ENCODE measurements around the gene KIF26B. TPM values are rescaled to one million over a fixed set of nuclear protein-coding genes. Genes with fewer than 3 reads are reported as not detected.
"Not testable (repeated sequence)": the region's sequence is repeated elsewhere in the genome, so short reads cannot be mapped to it uniquely, and the experiment has no call there.

The KIF26B gene
- total RNA-seq, 2 experiments from 2014 or later, result not detected

- no peaks in the 10 kb centered on the region for H3K4me1 Mint-ChIP-seq
- peaks cover 4% of the 10 kb centered on the region for H3K9me3 Mint-ChIP-seq
- H3K36me3 Mint-ChIP-seq (ENCODE audit: low read depth), result no peaks in the 10 kb centered on the region
- no peaks in the 10 kb centered on the region for H3K27me3 Mint-ChIP-seq
- H3K27ac Mint-ChIP-seq, result no peak overlapping the region
- POLR2A ChIA-PET, result no interaction called here
- DNase-seq, result no peak
- H3K4me3 Mint-ChIP-seq, result no peak overlapping the region
- CTCF ChIA-PET, result no interaction called here
Measured at GRCh38 chr1:245348626-245349025, 193.8 kb downstream of the KIF26B start.

GRCh38 chr1:245353411-245353810 lies 198.6 kb downstream of the KIF26B start:
- H3K27ac Mint-ChIP-seq, result no peak overlapping the region
- DNase-seq, result no peak
- CTCF ChIA-PET, result no interaction called here
- H3K36me3 Mint-ChIP-seq (ENCODE audit: low read depth), result no peaks in the 10 kb centered on the region
- no peaks in the 10 kb centered on the region for H3K27me3 Mint-ChIP-seq
- POLR2A ChIA-PET, result no interaction called here
- H3K9me3 Mint-ChIP-seq, result no peaks in the 10 kb centered on the region
- H3K4me3 Mint-ChIP-seq, result no peak overlapping the region
- no peaks in the 10 kb centered on the region for H3K4me1 Mint-ChIP-seq

DNA sequence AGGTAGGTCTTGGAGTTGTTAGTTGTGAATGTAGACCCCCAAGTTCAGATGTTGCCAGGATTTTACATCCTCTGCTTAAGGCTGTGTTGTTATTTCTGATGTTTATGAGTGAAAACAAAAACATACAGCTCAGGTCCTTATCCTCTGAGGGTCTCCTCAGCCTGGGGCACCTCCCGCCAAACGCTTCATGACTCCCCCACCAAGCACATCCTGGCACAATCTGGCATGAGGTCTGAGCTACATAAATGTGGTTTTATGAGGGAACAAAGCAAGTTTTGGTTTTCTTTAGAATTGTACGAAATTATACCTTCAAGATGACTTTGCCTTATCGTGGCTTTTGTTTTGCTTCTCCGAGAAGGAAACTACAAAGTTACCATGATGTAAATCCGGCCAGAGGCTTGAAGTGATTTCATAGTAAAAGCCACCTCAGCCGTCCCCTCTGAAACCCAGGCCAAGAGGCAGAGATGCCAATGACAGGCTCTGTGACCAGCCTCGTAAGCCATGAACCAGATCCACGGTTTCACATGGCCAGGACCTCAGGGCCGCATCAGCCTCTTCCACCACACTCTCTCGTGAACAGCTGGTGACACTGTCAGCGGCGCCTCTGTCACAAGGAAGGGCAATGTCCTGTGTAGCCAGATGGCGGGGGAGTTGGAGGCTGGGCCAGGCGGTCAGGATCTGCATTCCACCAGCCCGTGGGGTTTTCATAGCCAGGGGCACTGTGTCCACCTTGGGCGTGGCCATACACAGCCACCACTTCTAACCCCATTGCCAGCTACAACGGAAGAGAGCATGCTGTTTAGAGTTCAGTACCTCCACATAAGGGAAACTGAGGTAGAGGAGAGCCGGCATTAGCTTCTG lies 199.4 kb downstream of the KIF26B start:
- H3K27ac Mint-ChIP-seq, result no peak overlapping the region
- ChIA-PET POLR2A (no interaction called here), CTCF (no interaction called here)
- no peaks in the 10 kb centered on the region for H3K9me3 Mint-ChIP-seq
- no peaks in the 10 kb centered on the region for H3K27me3 Mint-ChIP-seq
- no peak overlapping the region for H3K4me3 Mint-ChIP-seq
- no peaks in the 10 kb centered on the region for H3K4me1 Mint-ChIP-seq
- no peak for DNase-seq
- H3K36me3 Mint-ChIP-seq (ENCODE audit: low read depth), result no peaks in the 10 kb centered on the region

DNA sequence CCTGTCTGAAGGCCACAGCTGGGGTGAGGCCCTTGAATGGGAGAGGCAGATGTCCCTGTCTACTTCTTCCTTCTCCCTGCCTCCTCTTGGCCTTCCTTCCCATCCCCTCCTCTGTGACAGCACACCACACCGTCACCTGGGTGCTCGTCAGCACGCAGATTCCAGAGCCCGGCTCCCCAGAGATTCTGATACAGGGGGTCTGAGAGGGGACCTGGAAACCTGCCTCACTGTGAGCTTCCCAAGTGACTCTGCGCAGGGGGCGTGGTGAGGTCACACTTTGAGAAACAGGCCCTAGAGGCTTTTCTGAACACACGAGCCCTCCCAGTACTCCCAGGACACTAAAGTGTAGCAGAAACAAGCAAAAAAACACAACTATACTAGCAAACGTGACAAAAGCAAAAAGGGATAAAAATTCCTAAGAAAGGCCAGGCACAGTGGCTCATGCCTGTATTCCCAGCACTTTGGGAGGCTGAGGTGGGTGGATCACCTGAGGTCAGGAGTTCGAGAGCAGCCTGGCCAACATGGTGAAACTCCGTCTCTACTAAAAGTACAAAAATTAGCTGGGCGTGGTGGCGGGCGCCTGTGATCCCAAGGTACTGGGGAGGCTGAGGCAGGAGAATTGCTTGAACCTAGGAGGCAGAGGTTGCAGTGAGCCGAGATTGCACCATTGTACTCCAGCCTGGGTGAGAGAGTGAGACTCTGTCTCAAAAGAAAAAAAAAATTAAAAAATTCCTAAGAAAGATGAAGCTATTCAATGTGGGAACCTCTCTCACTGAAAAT lies 201.3 kb downstream of the KIF26B start:
- POLR2A ChIA-PET; DNase-seq; H3K36me3 Mint-ChIP-seq (ENCODE audit: low read depth); CTCF ChIA-PET; H3K9me3 Mint-ChIP-seq; H3K4me3 Mint-ChIP-seq; H3K27ac Mint-ChIP-seq; H3K27me3 Mint-ChIP-seq; H3K4me1 Mint-ChIP-seq: not testable (repeated sequence)

GRCh38 chr1:245356891-245357585 lies 202.3 kb downstream of the KIF26B start:
- POLR2A ChIA-PET, result no interaction called here
- CTCF ChIA-PET, result no interaction called here
- no peaks in the 10 kb centered on the region for H3K9me3 Mint-ChIP-seq

GRCh38 chr1:245359101-245359680 lies 204.4 kb downstream of the KIF26B start:
- CTCF ChIA-PET; H3K27me3 Mint-ChIP-seq; H3K4me3 Mint-ChIP-seq; H3K9me3 Mint-ChIP-seq; POLR2A ChIA-PET; H3K4me1 Mint-ChIP-seq; H3K36me3 Mint-ChIP-seq (ENCODE audit: low read depth); DNase-seq; H3K27ac Mint-ChIP-seq: not testable (repeated sequence)

More at GRCh38 chr1:245356891-245357585, 202.3 kb downstream of the KIF26B start:
- DNase-seq, result no peak
- Mint-ChIP-seq H3K27me3 (no peaks in the 10 kb centered on the region), H3K36me3 (ENCODE audit: low read depth) (no peaks in the 10 kb centered on the region), H3K27ac (no peak overlapping the region), H3K4me3 (no peak overlapping the region), H3K4me1 (no peaks in the 10 kb centered on the region)

GRCh38 chr1:245361065-245361464 lies 206.3 kb downstream of the KIF26B start:
- ChIA-PET POLR2A (no interaction called here), CTCF (no interaction called here)
- Mint-ChIP-seq H3K27me3 (peaks cover 1% of the 10 kb centered on the region), H3K4me1 (no peaks in the 10 kb centered on the region), H3K36me3 (ENCODE audit: low read depth) (no peaks in the 10 kb centered on the region), H3K4me3 (no peak overlapping the region), H3K27ac (no peak overlapping the region), H3K9me3 (no peaks in the 10 kb centered on the region)
- no peak for DNase-seq

GRCh38 chr1:245361951-245362350 lies 207.2 kb downstream of the KIF26B start:
- H3K27ac Mint-ChIP-seq, result no peak overlapping the region
- no peaks in the 10 kb centered on the region for H3K36me3 Mint-ChIP-seq (ENCODE audit: low read depth)
- H3K9me3 Mint-ChIP-seq, result no peaks in the 10 kb centered on the region
- H3K27me3 Mint-ChIP-seq, result peaks cover 1% of the 10 kb centered on the region
- no peaks in the 10 kb centered on the region for H3K4me1 Mint-ChIP-seq
- no peak for DNase-seq
- CTCF ChIA-PET, result no interaction called here
- POLR2A ChIA-PET, result no interaction called here
- H3K4me3 Mint-ChIP-seq, result no peak overlapping the region

- Mint-ChIP-seq H3K36me3 (ENCODE audit: low read depth) (no peaks in the 10 kb centered on the region), H3K4me3 (no peak overlapping the region), H3K27ac (no peak overlapping the region), H3K27me3 (peaks cover 1% of the 10 kb centered on the region), H3K9me3 (no peaks in the 10 kb centered on the region), H3K4me1 (no peaks in the 10 kb centered on the region)
- POLR2A ChIA-PET, result no interaction called here
- CTCF ChIA-PET, result no interaction called here
- DNase-seq, result no peak
Measured at GRCh38 chr1:245363461-245364200, 208.8 kb downstream of the KIF26B start.

GRCh38 chr1:245365095-245366020 lies 210.6 kb downstream of the KIF26B start:
- Mint-ChIP-seq H3K4me3 (no peak overlapping the region), H3K36me3 (ENCODE audit: low read depth) (no peaks in the 10 kb centered on the region), H3K4me1 (no peaks in the 10 kb centered on the region), H3K27ac (no peak overlapping the region), H3K9me3 (no peaks in the 10 kb centered on the region), H3K27me3 (peaks cover 1% of the 10 kb centered on the region)
- DNase-seq, result no peak
- ChIA-PET CTCF (no interaction called here), POLR2A (no interaction called here)

DNA sequence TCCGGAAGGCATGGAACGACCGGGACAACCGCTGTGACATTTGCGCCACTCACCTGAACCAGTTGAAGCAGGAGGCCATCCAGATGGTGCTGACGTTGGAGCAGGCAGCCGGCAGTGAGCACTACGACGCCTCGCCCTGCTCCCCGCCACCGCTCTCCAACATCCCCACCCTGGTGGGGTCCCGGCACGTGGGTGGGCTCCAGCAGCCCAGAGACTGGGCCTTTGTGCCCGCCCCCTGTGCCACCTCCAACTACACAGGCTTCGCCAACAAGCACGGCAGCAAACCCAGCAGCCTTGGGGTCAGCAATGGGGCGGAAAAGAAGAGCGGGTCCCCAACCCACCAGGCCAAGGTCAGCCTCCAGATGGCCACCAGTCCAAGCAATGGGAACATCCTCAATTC lies 212.1 kb downstream of the KIF26B start:
- CTCF ChIA-PET, result no interaction called here

GRCh38 chr1:245370175-245370825 lies 215.5 kb downstream of the KIF26B start:
- ChIA-PET POLR2A (no interaction called here), CTCF (no interaction called here)
- Mint-ChIP-seq H3K9me3 (no peaks in the 10 kb centered on the region), H3K27ac (no peak overlapping the region), H3K4me3 (no peak overlapping the region), H3K4me1 (no peaks in the 10 kb centered on the region), H3K36me3 (ENCODE audit: low read depth) (no peaks in the 10 kb centered on the region), H3K27me3 (no peaks in the 10 kb centered on the region)
- no peak for DNase-seq

More for the DNA sequence above, 212.1 kb downstream of the KIF26B start:
- Mint-ChIP-seq H3K4me1 (no peaks in the 10 kb centered on the region), H3K36me3 (ENCODE audit: low read depth) (no peaks in the 10 kb centered on the region), H3K27me3 (peaks cover 1% of the 10 kb centered on the region), H3K9me3 (no peaks in the 10 kb centered on the region), H3K4me3 (no peak overlapping the region), H3K27ac (no peak overlapping the region)
- POLR2A ChIA-PET, result no interaction called here
- DNase-seq, result no peak

Data from activated CD4-positive, alpha-beta memory T cell treated with anti-CD3 and anti-CD28 coated beads, Interleukin-2, amount 10 ng/mL, durations not matched to agents 7 days and 5 days (primary cell).